Heart left ventricle (tissue), 16 donors: ENCODE data around the gene HHIPL2. TPM values are rescaled to one million over a fixed set of nuclear protein-coding genes. Genes with fewer than 3 reads are reported as not detected.

Experiments used
- ATAC-seq, 4 donors: fragments of 200-7000 bp; cut with Tn5 transposase; one replicate each; pipeline ENCODE4 v1.9.1; 2020 to 2022; ENCODE audit warnings: moderate library complexity in 4 of 4, mild to moderate bottlenecking in 3 of 4, moderate number of reproducible peaks in 1 of 4
- DNase-seq, 5 donors: peaks; one replicate each; pipeline ENCODE4 v3.0.0-alpha.2; 2020
- H3K27ac ChIP-seq, 12 donors: fragments of 200-600 bp; sonication (generic) in 4 of 12; one replicate each; pipeline versions ENCODE4 v1.5.0 to v1.8.0; 2016 to 2022; ENCODE audit warnings: mild to moderate bottlenecking in 2 of 12
- H3K27me3 ChIP-seq, 9 donors: fragments of 200-600 bp; sonication (generic) in 2 of 9; one replicate each; pipeline versions ENCODE4 v1.5.1 to v1.8.0; 2016 to 2022; ENCODE audit warnings: mild to moderate bottlenecking in 3 of 9
- H3K36me3 ChIP-seq, 9 donors: fragments of 200-600 bp; sonication (generic) in 2 of 9; one replicate each; pipeline versions ENCODE4 v1.5.0 to v1.8.0; 2018 to 2022; ENCODE audit warnings: mild to moderate bottlenecking in 2 of 9
- H3K4me1 ChIP-seq, 12 donors: fragments of 200-600 bp; sonication (generic) in 4 of 12; one replicate each; pipeline versions ENCODE4 v1.5.0 to v1.8.0; 2016 to 2022; ENCODE audit warnings: mild to moderate bottlenecking in 3 of 12
- H3K4me3 ChIP-seq, 12 donors: fragments of 200-600 bp; sonication (generic) in 4 of 12; one replicate each; pipeline versions ENCODE4 v1.5.0 to v1.8.0; 2017 to 2022; ENCODE audit warnings: mild to moderate bottlenecking in 9 of 12, moderate library complexity in 4 of 12
- H3K9me3 ChIP-seq, 12 donors: fragments of 200-600 bp; sonication (generic) in 4 of 12; one replicate each; pipeline versions ENCODE4 v1.5.0 to v1.8.0; 2016 to 2022; ENCODE audit warnings: mild to moderate bottlenecking in 1 of 12
- POLR2A ChIP-seq, 2 donors: fragments of 450-650 bp; IDR thresholded peaks; one replicate each; pipeline ENCODE4 v1.6.1; 2017; ENCODE audit warnings: antibody characterized with exemption in 2 of 2, mild to moderate bottlenecking in 2 of 2, moderate library complexity in 2 of 2
- WGBS, 4 donors: extraction: QIAGEN DNeasy Blood & Tissue Kit in 2 of 4; methylation state at CpG; one replicate each; pipeline versions ENCODE4 v1.1.5 to v1.1.7; 2013 to 2018; 5-methylcytosine and 5-hydroxymethylcytosine counted together
- intact Hi-C, 10 donors: fragments of 100-400 bp; cut with DNase I; formaldehyde crosslinking; loops; one replicate each; pipeline versions ENCODE4 v1.11.1 to v1.14.2; 2022
- polyA plus RNA-seq, 2 donors: library from polyadenylated mRNA; stranded (reverse); fragments of 200-250 nt; gene quantifications; one replicate each; pipeline ENCODE4 v1.2.3, GENCODE V29; 2013
- total RNA-seq, 9 donors: library from RNA; depleted of rRNA in 2 of 9; stranded (reverse); fragments of >200 nt in 2 of 9; fragmentation: NEBNext Ultra II Directional in 3 of 9; extraction: Animal tissue kit (Norgen Biotek cat#: 25700) in 3 of 9; gene quantifications; one replicate each; pipeline versions ENCODE4 v1.1.0 to v1.2.4, GENCODE V29; 2016 to 2023
- TF ChIP-seq, protein P1 (sequence below), 12 donors: fragments of 200-600 bp; sonication (generic) in 4 of 12; IDR thresholded peaks; one replicate each; pipeline versions ENCODE4 v1.5.0 to v1.8.0; 2018 to 2022; ENCODE audit warnings: antibody characterized with exemption in 12 of 12, mild to moderate bottlenecking in 5 of 12
- donor health status: ischemic (EF 13 %, LVEDD 7.1; RV severe dilation, severe dysfunction).
- donor health status: healthy with polysubstance abuse.
- donor health status: DM: no; HTN: yes; CAD: no.
- donor health status: DM: no; HTN: no; CAD: no.
- donor health status: ischemic (EF 25% LVEDD 6.9; RV normal size, moderate dysfunction).
- donor health status: ischemic (EF 25% LVEDD 5.7; RV mildly dilated, moderate dysfunction).
- donor health status: healthy.
- donor health status: DM: yes; HTN: yes; CAD: no.
- donor health status: ischemic (EF 35%, LVEDD 5.7; RV mildly dilated, moderate dysfunction).
- donor health status: nonischemic (EF 11% LVEDD 7.7; RV severe dilation, severe dysfunction).
- donor health status: DM: yes; HTN: yes; CAD: no.
- donor health status: PGD.
- donor health status: ischemic (EF 29% LVEDD 5.4; RV normal size, mild dysfunction).
- donor health status: nonischemic (EF 23%, LVEDD 6.1; RV moderate dilation, normal function).

The HHIPL2 gene
- total and polyA plus RNA-seq, 11 donors = 0.06 to 1.1 (median 0.27) TPM; not detected in 8

GRCh38 chr1:222552882-222553281 lies 5.0 kb upstream of the HHIPL2 start:
- no peak for ATAC-seq
- no peak overlapping the region for H3K27ac ChIP-seq

GRCh38 chr1:222547260-222547614 lies 667 bp downstream of the HHIPL2 start:
- intact Hi-C loops = no loop called here
- TF ChIP-seq POLR2A (IDR thresholded peaks at IDR 0.05) = no peak
- TF ChIP-seq, protein P1, sequence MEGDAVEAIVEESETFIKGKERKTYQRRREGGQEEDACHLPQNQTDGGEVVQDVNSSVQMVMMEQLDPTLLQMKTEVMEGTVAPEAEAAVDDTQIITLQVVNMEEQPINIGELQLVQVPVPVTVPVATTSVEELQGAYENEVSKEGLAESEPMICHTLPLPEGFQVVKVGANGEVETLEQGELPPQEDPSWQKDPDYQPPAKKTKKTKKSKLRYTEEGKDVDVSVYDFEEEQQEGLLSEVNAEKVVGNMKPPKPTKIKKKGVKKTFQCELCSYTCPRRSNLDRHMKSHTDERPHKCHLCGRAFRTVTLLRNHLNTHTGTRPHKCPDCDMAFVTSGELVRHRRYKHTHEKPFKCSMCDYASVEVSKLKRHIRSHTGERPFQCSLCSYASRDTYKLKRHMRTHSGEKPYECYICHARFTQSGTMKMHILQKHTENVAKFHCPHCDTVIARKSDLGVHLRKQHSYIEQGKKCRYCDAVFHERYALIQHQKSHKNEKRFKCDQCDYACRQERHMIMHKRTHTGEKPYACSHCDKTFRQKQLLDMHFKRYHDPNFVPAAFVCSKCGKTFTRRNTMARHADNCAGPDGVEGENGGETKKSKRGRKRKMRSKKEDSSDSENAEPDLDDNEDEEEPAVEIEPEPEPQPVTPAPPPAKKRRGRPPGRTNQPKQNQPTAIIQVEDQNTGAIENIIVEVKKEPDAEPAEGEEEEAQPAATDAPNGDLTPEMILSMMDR (IDR thresholded peaks at IDR 0.05) = no peak
- peaks cover 0 to 36% (median 6%) of the 10 kb centered on the region in 9 donors for H3K27me3 ChIP-seq
- no peak overlapping the region for H3K4me3 ChIP-seq
- no peaks in the 10 kb centered on the region for H3K36me3 ChIP-seq
- H3K27ac ChIP-seq = no peak overlapping the region
- H3K9me3 ChIP-seq = no peaks in the 10 kb centered on the region
- no peaks in the 10 kb centered on the region for H3K4me1 ChIP-seq
- ATAC-seq = no peak
- WGBS, 4 donors = 60 to 74% (median 67%) methylated on average over 5 to 8 of the region's 8 CpGs
- DNase-seq = no peak

More at GRCh38 chr1:222552882-222553281, 5.0 kb upstream of the HHIPL2 start:
- peaks cover 0 to 25% (median 20%) of the 10 kb centered on the region in 9 donors for H3K36me3 ChIP-seq
- no peaks in the 10 kb centered on the region for H3K4me1 ChIP-seq
- intact Hi-C loops = no loop called here
- H3K27me3 ChIP-seq = no peaks in the 10 kb centered on the region
- no peak for DNase-seq
- TF ChIP-seq, protein P1 (IDR thresholded peaks at IDR 0.05) = no peak
- TF ChIP-seq POLR2A (IDR thresholded peaks at IDR 0.05) = no peak
- H3K4me3 ChIP-seq = no peak overlapping the region
- no peaks in the 10 kb centered on the region for H3K9me3 ChIP-seq
- 66 to 75% (median 69%) methylated on average over 5 of the region's 5 CpGs for WGBS, 4 donors

DNA sequence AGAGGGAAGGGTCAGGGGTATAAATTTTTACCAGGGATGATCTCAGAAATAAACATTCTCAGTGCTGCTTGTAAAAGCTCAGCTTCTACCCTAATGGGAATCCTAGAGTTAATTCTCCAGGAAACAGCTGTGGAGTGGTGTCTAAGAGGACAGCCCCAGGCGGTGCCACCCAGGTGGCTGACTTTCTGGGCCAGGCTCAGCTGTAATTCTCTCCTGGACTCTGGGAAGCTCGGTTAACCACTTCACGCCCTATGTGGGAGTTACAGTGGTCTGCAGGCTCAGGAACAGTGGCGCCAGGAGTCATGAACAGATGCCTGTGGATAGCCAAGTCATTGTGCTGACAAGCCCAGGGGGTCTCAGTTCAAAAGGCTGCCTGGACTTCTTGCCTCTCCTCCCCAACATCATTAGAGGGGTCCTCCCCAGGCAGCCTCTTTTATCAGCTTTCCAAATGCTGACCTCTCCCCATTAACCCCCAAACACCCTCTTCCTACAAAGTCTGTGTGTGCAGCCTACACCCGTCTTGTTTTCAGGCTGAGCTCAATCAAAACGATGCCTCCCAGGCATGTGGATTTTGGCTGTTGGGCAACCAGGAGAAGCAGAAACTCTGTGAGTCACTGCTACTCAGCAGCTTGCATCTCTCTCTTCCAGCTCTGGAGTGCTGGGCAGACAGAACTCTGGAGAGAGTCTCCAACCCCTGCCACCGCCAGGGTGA lies 1.2 kb downstream of the HHIPL2 start:
- Histone ChIP-seq H3K27ac (no peak overlapping the region), H3K9me3 (no peaks in the 10 kb centered on the region), H3K36me3 (no peaks in the 10 kb centered on the region), H3K4me1 (no peaks in the 10 kb centered on the region), H3K27me3 (peaks cover 0 to 36% (median 6%) of the 10 kb centered on the region in 9 donors), H3K4me3 (no peak overlapping the region)
- ATAC-seq (no peak), DNase-seq (no peak)
- intact Hi-C loops = no loop called here
- WGBS, 4 donors = 13 to 18% (median 16%) methylated on average over 7 of the region's 7 CpGs
- TF ChIP-seq, protein P1 (IDR thresholded peaks at IDR 0.05) = no peak
- no peak for TF ChIP-seq POLR2A (IDR thresholded peaks at IDR 0.05)

DNA sequence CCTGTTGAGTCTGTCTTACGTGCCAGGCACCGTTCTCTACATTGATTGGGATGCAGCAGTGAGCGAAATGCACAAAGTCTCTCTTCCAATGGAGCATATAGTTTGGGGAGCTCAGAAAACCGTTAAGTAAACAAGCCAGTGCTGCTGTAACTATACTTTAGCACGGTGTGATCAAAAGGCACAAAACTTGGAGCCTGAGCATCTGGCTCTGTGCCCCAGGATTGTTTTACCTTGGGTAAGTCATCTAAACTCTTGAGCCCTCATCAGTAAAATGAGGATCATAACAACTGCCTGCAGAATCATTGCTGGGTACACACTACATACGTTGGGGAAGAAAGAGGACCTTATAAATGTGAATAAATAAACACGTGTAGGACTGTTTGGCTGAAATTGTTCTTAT lies 1.8 kb downstream of the HHIPL2 start:
- Histone ChIP-seq H3K27ac (no peak overlapping the region), H3K9me3 (no peaks in the 10 kb centered on the region), H3K27me3 (peaks cover 0 to 36% (median 6%) of the 10 kb centered on the region in 9 donors), H3K36me3 (no peaks in the 10 kb centered on the region), H3K4me1 (no peaks in the 10 kb centered on the region), H3K4me3 (no peak overlapping the region)
- ATAC-seq (no peak), DNase-seq (no peak)
- intact Hi-C loops = no loop called here
- TF ChIP-seq POLR2A (IDR thresholded peaks at IDR 0.05) = no peak
- WGBS, 4 donors = 69 to 70% (median 69%) methylated on average over 7 of the region's 7 CpGs

DNA sequence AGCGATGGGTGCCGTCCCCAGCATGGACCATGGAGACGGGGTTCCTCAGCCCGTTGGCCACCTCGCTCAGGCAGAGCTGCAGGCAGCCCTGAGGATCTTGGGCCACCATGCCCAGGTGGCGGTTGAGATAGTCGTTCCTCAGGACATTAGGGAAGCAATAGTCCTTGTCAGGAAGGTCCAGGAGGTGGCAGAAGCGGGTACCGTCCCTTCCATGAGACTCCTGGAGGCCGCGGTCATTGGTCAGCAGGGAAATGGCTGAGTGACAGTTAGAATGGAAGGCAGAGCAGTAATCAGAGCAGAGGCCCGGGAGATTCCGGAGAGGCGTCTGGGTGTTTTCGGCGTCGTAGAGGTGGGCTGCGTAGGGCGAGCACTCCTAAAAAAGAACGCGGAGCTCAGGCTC lies 4.1 kb downstream of the HHIPL2 start:
- Histone ChIP-seq H3K4me1 (no peaks in the 10 kb centered on the region), H3K9me3 (no peaks in the 10 kb centered on the region), H3K27ac (no peak overlapping the region), H3K27me3 (peaks cover 0 to 36% (median 6%) of the 10 kb centered on the region in 9 donors), H3K36me3 (no peaks in the 10 kb centered on the region), H3K4me3 (no peak overlapping the region)
- no peak for DNase-seq
- intact Hi-C loops = no loop called here
- 77 to 90% (median 84%) methylated on average over 20 to 21 of the region's 21 CpGs for WGBS, 4 donors
- TF ChIP-seq POLR2A (IDR thresholded peaks at IDR 0.05) = no peak
- TF ChIP-seq, protein P1 (IDR thresholded peaks at IDR 0.05) = no peak
- ATAC-seq = no peak
